Stomach (tissue), 4 donors: Measurements from ENCODE around the gene ZFPM1.
"Not testable (repeated sequence)": the region's sequence is repeated elsewhere in the genome, so short reads cannot be mapped to it uniquely, and the experiment has no call there.

Source experiments
- CTCF ChIP-seq, 7 experiments: fragments of 450-650 bp in 4 of 7; fragments of 200-600 bp in 3 of 7; sonication (generic) in 3 of 7; IDR thresholded peaks; one replicate each; pipeline ENCODE4 v1.5.1; 2016 to 2019; ENCODE audit warnings: antibody characterized with exemption in 7 of 7, control low read depth in 2 of 7, mild to moderate bottlenecking in 1 of 7
- EP300 ChIP-seq: sonication (generic); formaldehyde crosslinking; IDR thresholded peaks from one replicate; pipeline ENCODE4 v1.6.1; 2017; ENCODE audit warnings: antibody characterized with exemption
- POLR2A ChIP-seq, 4 donors: fragments of 450-650 bp; IDR thresholded peaks; one replicate each; pipeline ENCODE4 v1.6.1; 2016; ENCODE audit warnings: antibody characterized with exemption in 4 of 4, control low read depth in 2 of 4, mild to moderate bottlenecking in 1 of 4, moderate library complexity in 1 of 4
- POLR2AphosphoS5 ChIP-seq, 3 donors: sonication (generic); formaldehyde crosslinking; IDR thresholded peaks; one replicate each; pipeline ENCODE4 v1.6.1; 2016; ENCODE audit warnings: antibody characterized with exemption in 3 of 3

GRCh38 chr16:88485366-88485741, 32.3 kb downstream of the ZFPM1 start:
- not testable (repeated sequence) for TF ChIP-seq CTCF (IDR thresholded peaks at IDR 0.05); POLR2A (IDR thresholded peaks at IDR 0.05); EP300; POLR2AphosphoS5 (IDR thresholded peaks at IDR 0.05)
